NCI-H1930 (cell line): ENCODE results near the gene TMSB4X.
"Not testable (repeated sequence)": the region's sequence is repeated elsewhere in the genome, so short reads cannot be mapped to it uniquely, and the experiment has no call there.

ENCODE experiments used
- DNase-seq, 2 experiments: peaks; one replicate each; lab custom pipeline; 2025; lab: John Stamatoyannopoulos, UW

Gene TMSB4X

GRCh38 chrX:12997906-12998687 is 23.2 kb downstream of the TMSB4X start:
- no peak for DNase-seq

GRCh38 chrX:12999422-12999821 is 24.5 kb downstream of the TMSB4X start:
- no peak for DNase-seq

- DNase-seq = no peak
These were observed 25.4 kb downstream of the TMSB4X start for GRCh38 chrX:13000301-13000811.

- no peak for DNase-seq
These were observed 26.2 kb downstream of the TMSB4X start for GRCh38 chrX:13001097-13001496.

- DNase-seq = no peak
These were observed 27.2 kb downstream of the TMSB4X start for GRCh38 chrX:13001961-13002671.

GRCh38 chrX:13005661-13006473 is 31.0 kb downstream of the TMSB4X start:
- DNase-seq = no peak

- DNase-seq = no peak
These were observed 32.7 kb downstream of the TMSB4X start for GRCh38 chrX:13007519-13008188.

GRCh38 chrX:13008189-13008533 is 33.3 kb downstream of the TMSB4X start:
- no peak for DNase-seq

- no peak for DNase-seq
These were observed 33.9 kb downstream of the TMSB4X start for GRCh38 chrX:13008851-13009250.

GRCh38 chrX:13009273-13009672 is 34.4 kb downstream of the TMSB4X start:
- DNase-seq = no peak

- DNase-seq = no peak
These were observed 34.9 kb downstream of the TMSB4X start for GRCh38 chrX:13009844-13010243.

- DNase-seq = no peak
These were observed 35.6 kb downstream of the TMSB4X start for GRCh38 chrX:13010546-13010945.

- DNase-seq = no peak
These were observed 38.6 kb downstream of the TMSB4X start for GRCh38 chrX:13013363-13014110.

GRCh38 chrX:13014111-13015096 is 39.5 kb downstream of the TMSB4X start:
- DNase-seq = no peak

- no peak for DNase-seq
These were observed 40.8 kb downstream of the TMSB4X start for GRCh38 chrX:13015536-13016236.

GRCh38 chrX:13016731-13017130 is 41.8 kb downstream of the TMSB4X start:
- not testable (repeated sequence) for DNase-seq

- no peak for DNase-seq
These were observed 48.0 kb downstream of the TMSB4X start for GRCh38 chrX:13022926-13023325.

GRCh38 chrX:13023567-13023966 is 48.7 kb downstream of the TMSB4X start:
- DNase-seq = no peak

GRCh38 chrX:13023979-13024378 is 49.1 kb downstream of the TMSB4X start:
- DNase-seq = no peak
